ENCODE results near the gene CMBL.

Gene CMBL

GRCh38 chr5:10308844-10309243 lies 1.1 kb upstream of the CMBL start:
- H3K27ac ChIP-seq: peak overlapping the region; percentile 94
- TF ChIP-seq CTCF (conservative IDR thresholded peaks at IDR 0.05; ENCODE audit: low read depth): no peak
- ChIA-PET CTCF (no interaction called here), POLR2A (ENCODE audit: low non-redundant PET) (interaction anchor here (0.5 kb wide), 1 partner anchor 49 kb away, joined by 4 read pairs; no protein-coding TSS in a partner anchor)
- DNase-seq (ENCODE audit: low spot score): no peak

- no peak for DNase-seq (ENCODE audit: low spot score)
- no peak for TF ChIP-seq CTCF (conservative IDR thresholded peaks at IDR 0.05; ENCODE audit: low read depth)
- CTCF ChIA-PET: no interaction called here
- peak overlapping the region; percentile 94 for H3K27ac ChIP-seq
- POLR2A ChIA-PET (ENCODE audit: low non-redundant PET): no interaction called here
Observed at GRCh38 chr5:10306806-10307205, 896 bp downstream of the CMBL start.

GRCh38 chr5:10306114-10306513 lies 1.6 kb downstream of the CMBL start:
- H3K27ac ChIP-seq: peak overlapping the region; percentile 94
- no peak for TF ChIP-seq CTCF (conservative IDR thresholded peaks at IDR 0.05; ENCODE audit: low read depth)
- DNase-seq (ENCODE audit: low spot score): no peak
- CTCF ChIA-PET: no interaction called here
- POLR2A ChIA-PET (ENCODE audit: low non-redundant PET): no interaction called here

GRCh38 chr5:10304932-10305331 lies 2.8 kb downstream of the CMBL start:
- ChIA-PET POLR2A (ENCODE audit: low non-redundant PET) (no interaction called here), CTCF (no interaction called here)
- TF ChIP-seq CTCF (conservative IDR thresholded peaks at IDR 0.05; ENCODE audit: low read depth): no peak
- no peak for DNase-seq (ENCODE audit: low spot score)
- H3K27ac ChIP-seq: no peak overlapping the region

- no peak for TF ChIP-seq CTCF (conservative IDR thresholded peaks at IDR 0.05; ENCODE audit: low read depth)
- H3K27ac ChIP-seq: no peak overlapping the region
- ChIA-PET POLR2A (ENCODE audit: low non-redundant PET) (no interaction called here), CTCF (interaction anchor here (0.7 to 0.8 kb wide), 2 partner anchors 8 to 61 kb away, joined by 3 to 7 read pairs; no protein-coding TSS in a partner anchor)
- no peak for DNase-seq (ENCODE audit: low spot score)
Observed at GRCh38 chr5:10303699-10304170, 4.0 kb downstream of the CMBL start.

- ChIA-PET POLR2A (ENCODE audit: low non-redundant PET) (no interaction called here), CTCF (no interaction called here)
Observed at GRCh38 chr5:10303201-10303600, 4.5 kb downstream of the CMBL start.

More at GRCh38 chr5:10303201-10303600, 4.5 kb downstream of the CMBL start:
- DNase-seq (ENCODE audit: low spot score): no peak
- no peak for TF ChIP-seq CTCF (conservative IDR thresholded peaks at IDR 0.05; ENCODE audit: low read depth)
- no peak overlapping the region for H3K27ac ChIP-seq

All from RWPE1 (cell line).